Measurements from ENCODE around the gene SMIM1.

SMIM1 gene

DNA sequence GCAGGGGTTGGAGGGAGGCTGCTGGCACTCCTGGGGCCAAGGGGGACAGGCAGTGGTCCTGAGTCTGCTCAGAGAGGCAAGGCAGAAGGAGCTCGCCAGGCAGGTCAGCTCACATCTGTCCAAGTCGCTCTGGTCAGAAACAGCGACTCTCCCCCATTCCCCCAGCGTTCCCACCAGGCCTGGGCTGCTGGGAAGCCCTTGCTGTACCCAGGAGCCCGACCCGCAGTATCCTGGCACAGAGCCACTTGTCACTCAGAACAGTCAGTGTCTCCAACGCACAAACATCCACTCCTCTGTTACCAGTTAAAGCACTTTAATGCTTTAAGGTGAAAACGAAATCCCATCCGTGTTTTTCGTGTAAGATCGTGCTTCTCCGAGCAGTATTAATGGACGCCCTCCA lies 36.9 kb upstream of the SMIM1 start:
- TF ChIP-seq, protein P1, sequence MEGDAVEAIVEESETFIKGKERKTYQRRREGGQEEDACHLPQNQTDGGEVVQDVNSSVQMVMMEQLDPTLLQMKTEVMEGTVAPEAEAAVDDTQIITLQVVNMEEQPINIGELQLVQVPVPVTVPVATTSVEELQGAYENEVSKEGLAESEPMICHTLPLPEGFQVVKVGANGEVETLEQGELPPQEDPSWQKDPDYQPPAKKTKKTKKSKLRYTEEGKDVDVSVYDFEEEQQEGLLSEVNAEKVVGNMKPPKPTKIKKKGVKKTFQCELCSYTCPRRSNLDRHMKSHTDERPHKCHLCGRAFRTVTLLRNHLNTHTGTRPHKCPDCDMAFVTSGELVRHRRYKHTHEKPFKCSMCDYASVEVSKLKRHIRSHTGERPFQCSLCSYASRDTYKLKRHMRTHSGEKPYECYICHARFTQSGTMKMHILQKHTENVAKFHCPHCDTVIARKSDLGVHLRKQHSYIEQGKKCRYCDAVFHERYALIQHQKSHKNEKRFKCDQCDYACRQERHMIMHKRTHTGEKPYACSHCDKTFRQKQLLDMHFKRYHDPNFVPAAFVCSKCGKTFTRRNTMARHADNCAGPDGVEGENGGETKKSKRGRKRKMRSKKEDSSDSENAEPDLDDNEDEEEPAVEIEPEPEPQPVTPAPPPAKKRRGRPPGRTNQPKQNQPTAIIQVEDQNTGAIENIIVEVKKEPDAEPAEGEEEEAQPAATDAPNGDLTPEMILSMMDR (IDR thresholded peaks at IDR 0.05; ENCODE audit: insufficient read depth, low read length, poor library complexity, severe bottlenecking): no peak
- Histone ChIP-seq H3K4me3 (replicated peaks; ENCODE audit: low read depth, low read length) (no peak overlapping the region), H3K36me3 (ENCODE audit: control insufficient read depth, insufficient read depth, low read length) (peaks cover 17% of the 10 kb centered on the region), H3K27me3 (replicated peaks; ENCODE audit: control insufficient read depth, insufficient read depth, low read length) (no peaks in the 10 kb centered on the region)
- no peak for DNase-seq (ENCODE audit: extremely low read depth, insufficient read length)

DNA sequence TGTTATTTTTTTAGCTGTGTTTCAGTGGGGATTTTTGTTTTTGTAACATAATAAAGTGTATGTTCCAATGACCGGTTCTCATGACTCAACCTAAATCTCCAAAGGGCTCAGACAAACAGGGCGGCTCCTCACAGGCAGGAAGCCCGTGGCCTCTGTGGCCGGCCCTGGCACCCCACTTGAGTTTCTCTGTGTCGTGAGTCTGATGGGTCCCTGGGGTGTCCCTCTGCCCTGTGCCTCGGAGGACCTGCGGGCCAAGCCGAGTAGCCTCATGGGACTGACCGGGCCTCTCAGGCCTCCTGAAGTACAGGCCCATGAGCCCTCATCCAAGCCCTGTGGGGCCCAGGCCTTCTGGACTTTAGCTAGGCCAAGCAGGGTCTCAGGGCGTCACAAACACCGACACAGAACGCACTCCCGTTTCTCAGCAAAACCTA lies 36.4 kb upstream of the SMIM1 start:
- peaks cover 17% of the 10 kb centered on the region for H3K36me3 ChIP-seq (ENCODE audit: control insufficient read depth, insufficient read depth, low read length)
- TF ChIP-seq, protein P1 (IDR thresholded peaks at IDR 0.05; ENCODE audit: insufficient read depth, low read length, poor library complexity, severe bottlenecking): no peak

GRCh38 chr1:3736708-3737107 lies 35.8 kb upstream of the SMIM1 start:
- no peaks in the 10 kb centered on the region for H3K27me3 ChIP-seq (replicated peaks; ENCODE audit: control insufficient read depth, insufficient read depth, low read length)
- H3K4me3 ChIP-seq (replicated peaks; ENCODE audit: low read depth, low read length): no peak overlapping the region
- peaks cover 17% of the 10 kb centered on the region for H3K36me3 ChIP-seq (ENCODE audit: control insufficient read depth, insufficient read depth, low read length)
- DNase-seq (ENCODE audit: extremely low read depth, insufficient read length): no peak
- TF ChIP-seq, protein P1 (IDR thresholded peaks at IDR 0.05; ENCODE audit: insufficient read depth, low read length, poor library complexity, severe bottlenecking): no peak

More for the DNA sequence above, 36.4 kb upstream of the SMIM1 start:
- no peak for DNase-seq (ENCODE audit: extremely low read depth, insufficient read length)
- Histone ChIP-seq H3K4me3 (replicated peaks; ENCODE audit: low read depth, low read length) (no peak overlapping the region), H3K27me3 (replicated peaks; ENCODE audit: control insufficient read depth, insufficient read depth, low read length) (no peaks in the 10 kb centered on the region)

DNA sequence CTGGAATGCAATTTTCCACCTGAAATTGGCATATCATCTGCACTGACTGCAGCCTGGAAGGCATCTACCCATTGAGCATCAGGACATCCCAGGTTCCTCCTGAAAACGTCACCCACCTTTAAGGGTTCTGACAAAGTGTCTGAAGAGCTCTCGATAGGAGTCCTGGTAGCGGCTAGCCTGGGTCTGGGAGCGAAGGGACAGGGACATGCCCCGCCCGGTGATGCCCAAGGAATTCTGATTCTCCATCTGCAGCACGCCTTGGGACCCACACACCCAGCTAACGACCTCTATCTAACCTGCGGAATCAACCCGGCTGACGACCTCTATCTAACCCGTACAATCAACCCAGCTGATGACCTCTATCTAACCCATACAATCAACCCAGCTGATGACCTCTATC lies 33.6 kb upstream of the SMIM1 start:
- no peaks in the 10 kb centered on the region for H3K27me3 ChIP-seq (replicated peaks; ENCODE audit: control insufficient read depth, insufficient read depth, low read length)
- no peak for DNase-seq (ENCODE audit: extremely low read depth, insufficient read length)
- no peak overlapping the region for H3K4me3 ChIP-seq (replicated peaks; ENCODE audit: low read depth, low read length)
- TF ChIP-seq, protein P1 (IDR thresholded peaks at IDR 0.05; ENCODE audit: insufficient read depth, low read length, poor library complexity, severe bottlenecking): no peak
- H3K36me3 ChIP-seq (ENCODE audit: control insufficient read depth, insufficient read depth, low read length): peaks cover 13% of the 10 kb centered on the region

GRCh38 chr1:3740042-3740441 lies 32.5 kb upstream of the SMIM1 start:
- peaks cover 11% of the 10 kb centered on the region for H3K36me3 ChIP-seq (ENCODE audit: control insufficient read depth, insufficient read depth, low read length)
- DNase-seq (ENCODE audit: extremely low read depth, insufficient read length): no peak
- TF ChIP-seq, protein P1 (IDR thresholded peaks at IDR 0.05; ENCODE audit: insufficient read depth, low read length, poor library complexity, severe bottlenecking): no peak
- no peaks in the 10 kb centered on the region for H3K27me3 ChIP-seq (replicated peaks; ENCODE audit: control insufficient read depth, insufficient read depth, low read length)
- H3K4me3 ChIP-seq (replicated peaks; ENCODE audit: low read depth, low read length): no peak overlapping the region

DNA sequence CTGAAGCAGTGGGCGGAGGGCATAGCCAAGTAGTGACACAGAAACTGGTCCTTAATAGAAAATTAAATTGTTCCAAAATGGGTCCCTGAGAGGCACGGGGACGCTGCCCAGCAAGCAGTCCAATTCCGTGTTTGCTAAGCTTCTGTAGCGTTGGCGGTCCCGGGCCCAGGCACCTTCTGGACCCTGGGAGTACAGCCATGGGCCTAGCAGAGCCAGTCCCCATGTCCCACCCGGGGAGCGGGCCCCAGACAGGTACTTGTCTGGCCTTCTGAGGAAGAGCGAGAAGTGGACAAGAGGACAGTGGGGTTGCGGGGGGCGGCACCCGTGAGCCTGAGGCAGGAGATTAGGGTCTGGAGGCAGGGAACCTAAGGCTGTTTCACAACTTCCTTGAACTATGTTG lies 31.8 kb upstream of the SMIM1 start:
- Histone ChIP-seq H3K4me3 (replicated peaks; ENCODE audit: low read depth, low read length) (no peak overlapping the region), H3K27me3 (replicated peaks; ENCODE audit: control insufficient read depth, insufficient read depth, low read length) (no peaks in the 10 kb centered on the region), H3K36me3 (ENCODE audit: control insufficient read depth, insufficient read depth, low read length) (peaks cover 9% of the 10 kb centered on the region)
- TF ChIP-seq, protein P1 (IDR thresholded peaks at IDR 0.05; ENCODE audit: insufficient read depth, low read length, poor library complexity, severe bottlenecking): no peak
- no peak for DNase-seq (ENCODE audit: extremely low read depth, insufficient read length)

Data from GM06990 (cell line).